ENCODE data around the gene SDK1.

SDK1 gene

GRCh38 chr7:4111166-4111565, 810.1 kb downstream of the SDK1 start:
- no peak for DNase-seq (ENCODE audit: extremely low read depth, low read depth)
- TF ChIP-seq CTCF (IDR thresholded peaks at IDR 0.05; ENCODE audit: low read depth, low read length, missing control alignments) = no peak
- H3K4me3 ChIP-seq (replicated peaks; ENCODE audit: low read depth, low read length) = no peak overlapping the region

- no peak overlapping the region for H3K4me3 ChIP-seq (replicated peaks; ENCODE audit: low read depth, low read length)
- TF ChIP-seq CTCF (IDR thresholded peaks at IDR 0.05; ENCODE audit: low read depth, low read length, missing control alignments) = no peak
- DNase-seq (ENCODE audit: extremely low read depth, low read depth) = no peak
Measured at GRCh38 chr7:4113271-4113670, 812.2 kb downstream of the SDK1 start.

- TF ChIP-seq CTCF (IDR thresholded peaks at IDR 0.05; ENCODE audit: low read depth, low read length, missing control alignments) = no peak
- DNase-seq (ENCODE audit: extremely low read depth, low read depth) = no peak
Measured at GRCh38 chr7:4113976-4114375, 812.9 kb downstream of the SDK1 start.

GRCh38 chr7:4115442-4115841, 814.4 kb downstream of the SDK1 start:
- no peak for DNase-seq (ENCODE audit: extremely low read depth, low read depth)
- no peak for TF ChIP-seq CTCF (IDR thresholded peaks at IDR 0.05; ENCODE audit: low read depth, low read length, missing control alignments)
- H3K4me3 ChIP-seq (replicated peaks; ENCODE audit: low read depth, low read length) = no peak overlapping the region

More at GRCh38 chr7:4113976-4114375, 812.9 kb downstream of the SDK1 start:
- H3K4me3 ChIP-seq (replicated peaks; ENCODE audit: low read depth, low read length) = no peak overlapping the region

GRCh38 chr7:4115941-4116610, 815.0 kb downstream of the SDK1 start:
- H3K4me3 ChIP-seq (replicated peaks; ENCODE audit: low read depth, low read length) = no peak overlapping the region
- no peak for DNase-seq (ENCODE audit: extremely low read depth, low read depth)
- TF ChIP-seq CTCF (IDR thresholded peaks at IDR 0.05; ENCODE audit: low read depth, low read length, missing control alignments) = no peak

- no peak for DNase-seq (ENCODE audit: extremely low read depth, low read depth)
- no peak for TF ChIP-seq CTCF (IDR thresholded peaks at IDR 0.05; ENCODE audit: low read depth, low read length, missing control alignments)
- H3K4me3 ChIP-seq (replicated peaks; ENCODE audit: low read depth, low read length) = no peak overlapping the region
Measured at GRCh38 chr7:4119848-4120247, 818.8 kb downstream of the SDK1 start.

- TF ChIP-seq CTCF (IDR thresholded peaks at IDR 0.05; ENCODE audit: low read depth, low read length, missing control alignments) = no peak
- H3K4me3 ChIP-seq (replicated peaks; ENCODE audit: low read depth, low read length) = no peak overlapping the region
- DNase-seq (ENCODE audit: extremely low read depth, low read depth) = no peak
Measured at GRCh38 chr7:4123346-4123745, 822.3 kb downstream of the SDK1 start.
